GM18505 (cell line): ENCODE measurements around the gene STARD3.

Experiments used
- ATAC-seq: cut with Tn5 transposase; IDR thresholded peaks from one replicate; pipeline ENCODE4 v1.9.1; 2021; ENCODE audit not compliant: unreplicated experiment
- POLR2A ChIP-seq: IDR thresholded peaks from 4 replicates; pipeline ENCODE4 v1.6.1; 2011; ENCODE audit warnings: borderline replicate concordance; ENCODE audit not compliant: insufficient read depth, insufficient read length; ENCODE audit errors: extremely low read depth

STARD3 gene

GRCh38 chr17:39621523-39622379 is 15.2 kb upstream of the STARD3 start:
- TF ChIP-seq POLR2A, result no peak
- ATAC-seq, result no peak

- TF ChIP-seq POLR2A, result no peak
- no peak for ATAC-seq
These were observed 14.5 kb upstream of the STARD3 start for GRCh38 chr17:39622380-39623006.

- no peak for TF ChIP-seq POLR2A
- no peak for ATAC-seq
These were observed 13.5 kb upstream of the STARD3 start for GRCh38 chr17:39623356-39623950.

- ATAC-seq, result no peak
- no peak for TF ChIP-seq POLR2A
These were observed 12.6 kb upstream of the STARD3 start for GRCh38 chr17:39624313-39624712.

GRCh38 chr17:39625198-39625785 is 11.7 kb upstream of the STARD3 start:
- no peak for ATAC-seq
- no peak for TF ChIP-seq POLR2A

GRCh38 chr17:39626171-39627046 is 10.5 kb upstream of the STARD3 start, which contains the start of gene PPP1R1B:
TSS of gene PPP1R1B (plus strand) at chr17:39626952. CDS start at chr17:39627393, 441 bp downstream.
- no peak for TF ChIP-seq POLR2A
- ATAC-seq, result no peak

- ATAC-seq, result no peak
- no peak for TF ChIP-seq POLR2A
These were observed 9.8 kb upstream of the STARD3 start for GRCh38 chr17:39627047-39627711.

GRCh38 chr17:39627712-39628516 is 9.0 kb upstream of the STARD3 start:
- ATAC-seq, result no peak
- TF ChIP-seq POLR2A, result no peak

- ATAC-seq, result no peak
- no peak for TF ChIP-seq POLR2A
These were observed 8.1 kb upstream of the STARD3 start for GRCh38 chr17:39628655-39629493.

- TF ChIP-seq POLR2A, result no peak
- no peak for ATAC-seq
These were observed 7.5 kb upstream of the STARD3 start for GRCh38 chr17:39629494-39629880.

GRCh38 chr17:39629898-39630297 is 7.0 kb upstream of the STARD3 start:
- no peak for TF ChIP-seq POLR2A
- ATAC-seq, result no peak

GRCh38 chr17:39631403-39631802 is 5.5 kb upstream of the STARD3 start:
- no peak for TF ChIP-seq POLR2A
- no peak for ATAC-seq
